HCT116 (cell line): ENCODE results near the gene ARSK.

Experiments used
- CBX3 ChIP-seq: IDR thresholded peaks from 2 replicates; pipeline ENCODE4 v1.6.1; 2012; ENCODE audit warnings: low read depth
- EZH2 ChIP-seq: fragments of 200-600 bp; sonication (generic); IDR thresholded peaks from 2 replicates; pipeline ENCODE4 v1.6.1; 2017; ENCODE audit warnings: antibody characterized with exemption, mixed run types
- JUND ChIP-seq: IDR thresholded peaks from 2 replicates; pipeline ENCODE4 v1.6.1; 2012
- POLR2A ChIP-seq: IDR thresholded peaks from 2 replicates; pipeline ENCODE4 v1.7.0; 2011; ENCODE audit warnings: borderline replicate concordance; ENCODE audit not compliant: insufficient read depth, insufficient read length; ENCODE audit errors: extremely low read depth
- POLR2AphosphoS5 ChIP-seq: IDR thresholded peaks from 2 replicates; pipeline ENCODE4 v1.6.1; 2011; ENCODE audit warnings: mild to moderate bottlenecking, low read depth, low read length, moderate library complexity
- RAD21 ChIP-seq: IDR thresholded peaks from 2 replicates; pipeline ENCODE4 v1.6.1; 2012; ENCODE audit warnings: low read depth, mild to moderate bottlenecking
- SIN3A ChIP-seq: IDR thresholded peaks from 2 replicates; pipeline ENCODE4 v1.6.1; 2012; ENCODE audit warnings: low read depth
- SP1 ChIP-seq: IDR thresholded peaks from 2 replicates; pipeline ENCODE4 v1.6.1; 2012; ENCODE audit warnings: low read depth
- TCF7L2 ChIP-seq: IDR thresholded peaks from 2 replicates; pipeline ENCODE4 v1.7.0; 2011; ENCODE audit warnings: borderline replicate concordance, inconsistent platforms; ENCODE audit not compliant: insufficient read depth, insufficient read length; ENCODE audit errors: extremely low read depth
- YY1 ChIP-seq: IDR thresholded peaks from 2 replicates; pipeline ENCODE4 v1.6.1; 2011; ENCODE audit warnings: low read length, low read depth, moderate library complexity, mild to moderate bottlenecking; ENCODE audit not compliant: insufficient replicate concordance; ENCODE audit errors: extremely low read depth
- ZNF274 ChIP-seq: fragments of 200-500 bp; sonication (Bioruptor generic); IDR thresholded peaks from 2 replicates; pipeline ENCODE4 v1.6.1; 2014; ENCODE audit warnings: mild to moderate bottlenecking, low read depth, low read length, inconsistent platforms
- TF ChIP-seq, protein P1 (sequence below): IDR thresholded peaks from 2 replicates; pipeline ENCODE4 v1.6.1; 2012; ENCODE audit warnings: low read depth
- TF ChIP-seq, protein P2 (sequence below), 3 experiments: fragments of 200-600 bp in 1 of 3; sonication (generic) in 1 of 3; IDR thresholded peaks in 2 of 3; conservative IDR thresholded peaks in 1 of 3; 2 replicates each; pipeline ENCODE4 v1.5.1; 2012 to 2017; ENCODE audit warnings: low read depth in 2 of 3, low read length in 2 of 3, antibody characterized with exemption in 1 of 3, borderline replicate concordance in 1 of 3, control low read depth in 1 of 3, mild to moderate bottlenecking in 1 of 3, mixed read lengths in 1 of 3, mixed run types in 1 of 3, moderate library complexity in 1 of 3; ENCODE audit not compliant: insufficient read depth in 1 of 3
- TF ChIP-seq, protein P3 (sequence below): IDR thresholded peaks from 2 replicates; pipeline ENCODE4 v1.6.1; 2012

DNA sequence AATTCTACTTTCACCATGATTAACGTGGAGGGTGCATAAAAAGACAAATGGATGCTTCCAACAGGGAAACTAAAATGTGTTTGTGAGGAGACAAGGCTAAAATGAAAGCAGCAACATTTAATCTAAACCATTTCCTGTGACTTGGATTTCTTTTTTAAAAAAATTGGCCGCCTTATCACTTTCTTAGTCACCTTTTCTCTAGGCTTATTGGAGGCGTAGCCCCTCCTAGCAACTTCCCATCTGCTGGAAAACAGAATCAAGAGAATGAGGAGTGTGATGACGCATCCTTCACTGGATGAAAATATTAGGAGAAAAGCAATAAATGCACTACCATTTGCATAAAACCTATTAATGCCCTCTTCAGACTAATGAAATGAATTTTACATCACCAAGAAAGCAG, 64.2 kb downstream of the ARSK start:
- TF ChIP-seq CBX3 = no peak
- TF ChIP-seq, protein P1, sequence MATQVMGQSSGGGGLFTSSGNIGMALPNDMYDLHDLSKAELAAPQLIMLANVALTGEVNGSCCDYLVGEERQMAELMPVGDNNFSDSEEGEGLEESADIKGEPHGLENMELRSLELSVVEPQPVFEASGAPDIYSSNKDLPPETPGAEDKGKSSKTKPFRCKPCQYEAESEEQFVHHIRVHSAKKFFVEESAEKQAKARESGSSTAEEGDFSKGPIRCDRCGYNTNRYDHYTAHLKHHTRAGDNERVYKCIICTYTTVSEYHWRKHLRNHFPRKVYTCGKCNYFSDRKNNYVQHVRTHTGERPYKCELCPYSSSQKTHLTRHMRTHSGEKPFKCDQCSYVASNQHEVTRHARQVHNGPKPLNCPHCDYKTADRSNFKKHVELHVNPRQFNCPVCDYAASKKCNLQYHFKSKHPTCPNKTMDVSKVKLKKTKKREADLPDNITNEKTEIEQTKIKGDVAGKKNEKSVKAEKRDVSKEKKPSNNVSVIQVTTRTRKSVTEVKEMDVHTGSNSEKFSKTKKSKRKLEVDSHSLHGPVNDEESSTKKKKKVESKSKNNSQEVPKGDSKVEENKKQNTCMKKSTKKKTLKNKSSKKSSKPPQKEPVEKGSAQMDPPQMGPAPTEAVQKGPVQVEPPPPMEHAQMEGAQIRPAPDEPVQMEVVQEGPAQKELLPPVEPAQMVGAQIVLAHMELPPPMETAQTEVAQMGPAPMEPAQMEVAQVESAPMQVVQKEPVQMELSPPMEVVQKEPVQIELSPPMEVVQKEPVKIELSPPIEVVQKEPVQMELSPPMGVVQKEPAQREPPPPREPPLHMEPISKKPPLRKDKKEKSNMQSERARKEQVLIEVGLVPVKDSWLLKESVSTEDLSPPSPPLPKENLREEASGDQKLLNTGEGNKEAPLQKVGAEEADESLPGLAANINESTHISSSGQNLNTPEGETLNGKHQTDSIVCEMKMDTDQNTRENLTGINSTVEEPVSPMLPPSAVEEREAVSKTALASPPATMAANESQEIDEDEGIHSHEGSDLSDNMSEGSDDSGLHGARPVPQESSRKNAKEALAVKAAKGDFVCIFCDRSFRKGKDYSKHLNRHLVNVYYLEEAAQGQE = no peak
- TF ChIP-seq, protein P2, sequence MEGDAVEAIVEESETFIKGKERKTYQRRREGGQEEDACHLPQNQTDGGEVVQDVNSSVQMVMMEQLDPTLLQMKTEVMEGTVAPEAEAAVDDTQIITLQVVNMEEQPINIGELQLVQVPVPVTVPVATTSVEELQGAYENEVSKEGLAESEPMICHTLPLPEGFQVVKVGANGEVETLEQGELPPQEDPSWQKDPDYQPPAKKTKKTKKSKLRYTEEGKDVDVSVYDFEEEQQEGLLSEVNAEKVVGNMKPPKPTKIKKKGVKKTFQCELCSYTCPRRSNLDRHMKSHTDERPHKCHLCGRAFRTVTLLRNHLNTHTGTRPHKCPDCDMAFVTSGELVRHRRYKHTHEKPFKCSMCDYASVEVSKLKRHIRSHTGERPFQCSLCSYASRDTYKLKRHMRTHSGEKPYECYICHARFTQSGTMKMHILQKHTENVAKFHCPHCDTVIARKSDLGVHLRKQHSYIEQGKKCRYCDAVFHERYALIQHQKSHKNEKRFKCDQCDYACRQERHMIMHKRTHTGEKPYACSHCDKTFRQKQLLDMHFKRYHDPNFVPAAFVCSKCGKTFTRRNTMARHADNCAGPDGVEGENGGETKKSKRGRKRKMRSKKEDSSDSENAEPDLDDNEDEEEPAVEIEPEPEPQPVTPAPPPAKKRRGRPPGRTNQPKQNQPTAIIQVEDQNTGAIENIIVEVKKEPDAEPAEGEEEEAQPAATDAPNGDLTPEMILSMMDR (IDR thresholded peaks at IDR 0.05 in 2 of 3, conservative IDR thresholded peaks at IDR 0.05 in 1 of 3; ENCODE audit: borderline replicate concordance in 1 of 3, insufficient read depth in 1 of 3, low read depth in 2 of 3, low read length in 2 of 3) = no peak
- TF ChIP-seq POLR2A = no peak
- no peak for TF ChIP-seq EZH2
- no peak for TF ChIP-seq POLR2AphosphoS5
- no peak for TF ChIP-seq RAD21
- TF ChIP-seq TCF7L2 = no peak
- TF ChIP-seq, protein P3, sequence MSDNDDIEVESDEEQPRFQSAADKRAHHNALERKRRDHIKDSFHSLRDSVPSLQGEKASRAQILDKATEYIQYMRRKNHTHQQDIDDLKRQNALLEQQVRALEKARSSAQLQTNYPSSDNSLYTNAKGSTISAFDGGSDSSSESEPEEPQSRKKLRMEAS = no peak
- no peak for TF ChIP-seq JUND
- no peak for TF ChIP-seq SIN3A
- no peak for TF ChIP-seq YY1
- no peak for TF ChIP-seq ZNF274
- TF ChIP-seq SP1 = no peak
